PC-9 (cell line): ENCODE measurements around the gene HBP1.

Experiments
- CTCF ChIP-seq: fragments of 200-600 bp; sonication (generic); conservative IDR thresholded peaks from 2 replicates; pipeline ENCODE4 v1.6.1; 2017; ENCODE audit warnings: mixed run types, antibody characterized with exemption, mild to moderate bottlenecking, moderate library complexity
- EZH2 ChIP-seq: fragments of 200-600 bp; sonication (generic); IDR thresholded peaks from 2 replicates; pipeline ENCODE4 v1.8.0; 2017; ENCODE audit warnings: antibody characterized with exemption, low read depth

- TF ChIP-seq CTCF (no peak), EZH2 (no peak)
These were observed 37.9 kb downstream of the HBP1 start for GRCh38 chr7:107206706-107207105.
